Spleen (tissue), 11 donors: ENCODE results near the gene TAS2R46. TPM values are rescaled to one million over a fixed set of nuclear protein-coding genes. Genes with fewer than 3 reads are reported as not detected.
"Not testable (repeated sequence)": the region's sequence is repeated elsewhere in the genome, so short reads cannot be mapped to it uniquely, and the experiment has no call there.

ENCODE experiments used
- DNase-seq: peaks from one replicate; pipeline ENCODE4 v3.0.0-alpha.2; 2020
- H3K27ac ChIP-seq, 8 donors: fragments of 200-600 bp; sonication (generic) in 7 of 8; 1 replicate in 4 of 8; 2 replicates in 4 of 8; pipeline versions ENCODE4 v1.5.0 to v1.8.0; 2016 to 2021; ENCODE audit warnings: inconsistent platforms in 4 of 8, mild to moderate bottlenecking in 4 of 8, moderate library complexity in 1 of 8
- H3K27me3 ChIP-seq, 7 donors: fragments of 200-600 bp; sonication (generic) in 6 of 7; replicated peaks in 1 of 7; 1 replicate in 4 of 7; 2 replicates in 3 of 7; pipeline versions ENCODE4 v1.5.0 to v1.8.0; 2016 to 2021; ENCODE audit warnings: inconsistent platforms in 3 of 7, mild to moderate bottlenecking in 1 of 7
- H3K36me3 ChIP-seq, 6 donors: fragments of 200-600 bp; sonication (generic) in 5 of 6; 1 replicate in 4 of 6; 2 replicates in 2 of 6; pipeline versions ENCODE4 v1.5.0 to v1.8.0; 2016 to 2021; ENCODE audit warnings: inconsistent platforms in 2 of 6
- H3K4me1 ChIP-seq, 6 donors: fragments of 200-600 bp; sonication (generic) in 5 of 6; 1 replicate in 3 of 6; 2 replicates in 3 of 6; pipeline versions ENCODE4 v1.5.0 to v1.8.0; 2016 to 2021; ENCODE audit warnings: inconsistent platforms in 3 of 6
- H3K4me3 ChIP-seq, 8 donors: fragments of 200-600 bp; sonication (generic) in 7 of 8; 1 replicate in 4 of 8; 2 replicates in 4 of 8; pipeline versions ENCODE4 v1.5.0 to v1.8.0; 2016 to 2021; ENCODE audit warnings: inconsistent platforms in 4 of 8, mild to moderate bottlenecking in 4 of 8, moderate library complexity in 2 of 8
- H3K9me3 ChIP-seq, 8 donors: fragments of 200-600 bp; sonication (generic) in 7 of 8; 1 replicate in 4 of 8; 2 replicates in 4 of 8; pipeline versions ENCODE4 v1.5.0 to v1.8.0; 2016 to 2021; ENCODE audit warnings: inconsistent platforms in 4 of 8
- POLR2A ChIP-seq, 3 donors: fragments of 450-650 bp; IDR thresholded peaks; one replicate each; pipeline ENCODE4 v1.5.1; 2017; ENCODE audit warnings: antibody characterized with exemption in 3 of 3, mild to moderate bottlenecking in 1 of 3
- POLR2AphosphoS5 ChIP-seq, 3 donors: sonication (generic); formaldehyde crosslinking; IDR thresholded peaks; one replicate each; pipeline ENCODE4 v1.5.1; 2017; ENCODE audit warnings: antibody characterized with exemption in 3 of 3
- WGBS, 5 donors: extraction: QIAGEN DNeasy Blood & Tissue Kit in 3 of 5; methylation state at CpG; one replicate each; pipeline versions ENCODE4 v1.1.5 to v1.1.7; 2013 to 2018; 5-methylcytosine and 5-hydroxymethylcytosine counted together
- intact Hi-C: fragments of 100-400 bp; cut with DNase I; formaldehyde crosslinking; loops from one replicate; pipeline ENCODE4 v1.15.0; 2023; ENCODE audit warnings: low total_unique reads
- polyA plus RNA-seq, 3 donors: library from polyadenylated mRNA; stranded (reverse); fragments of 200-250 nt; gene quantifications; one replicate each; pipeline ENCODE4 v1.2.1, GENCODE V29; 2013
- total RNA-seq, 7 donors: library from RNA; depleted of rRNA in 3 of 7; stranded (reverse); fragments of >200 nt in 3 of 7; fragmentation: NEBNext Ultra II Directional in 4 of 7; extraction: Animal tissue kit (Norgen Biotek cat#: 25700) in 4 of 7; gene quantifications; one replicate each; pipeline versions ENCODE4 v1.1.0 to v1.2.1, GENCODE V29; 2016 to 2021
- TF ChIP-seq, protein P1 (sequence below), 11 experiments: fragments of 200-600 bp in 7 of 11; fragments of 450-650 bp in 4 of 11; sonication (generic) in 4 of 11; IDR thresholded peaks in 8 of 11; conservative IDR thresholded peaks in 3 of 11; 1 replicate in 7 of 11; 2 replicates in 4 of 11; pipeline versions ENCODE4 v1.4.0 to v1.8.0; 2016 to 2021; ENCODE audit warnings: antibody characterized with exemption in 11 of 11, inconsistent platforms in 4 of 11, mild to moderate bottlenecking in 1 of 11
- donor health status: healthy with polysubstance abuse.
- donor health status: DM: no; HTN: no; CAD: no; lungs with moderate emphysema.
- donor health status: DM: no; HTN: no; CAD: no.
- donor health status: Bipolar disorder and iron deficiency.
- donor health status: healthy.
- donor health status: DM: no; HTN: no; CAD: no.
- donor health status: DM: yes; HTN: yes; CAD: no.

The TAS2R46 gene
- total and polyA plus RNA-seq, 10 donors = 2.9 to 8.8 (median 4.9) TPM; not detected in 3

DNA sequence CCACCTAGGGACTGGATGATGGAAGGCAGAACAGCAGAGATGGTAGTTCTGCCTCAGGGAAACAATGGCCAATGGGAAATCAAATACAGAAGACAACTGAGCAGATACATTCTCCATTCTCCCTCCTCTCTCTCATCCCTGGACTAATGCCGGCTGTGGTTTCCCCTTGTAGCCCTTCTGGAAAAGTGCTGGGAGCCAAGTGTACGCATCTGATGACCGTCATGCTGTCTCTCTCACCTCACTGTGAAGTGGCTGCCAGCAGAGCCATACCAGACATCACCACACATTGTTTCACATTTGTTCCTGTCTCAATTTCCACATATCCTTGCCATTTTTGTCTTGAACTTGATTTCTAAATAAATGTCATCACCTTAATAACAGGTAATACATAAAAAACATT is 3.1 kb downstream of the TAS2R46 start:
- Histone ChIP-seq H3K36me3 (no peaks in the 10 kb centered on the region), H3K4me3 (no peak overlapping the region), H3K4me1 (no peaks in the 10 kb centered on the region), H3K27me3 (no peaks in the 10 kb centered on the region), H3K27ac (no peak overlapping the region), H3K9me3 (peaks cover 0 to 1% (median 0%) of the 10 kb centered on the region in 8 donors)
- DNase-seq = no peak
- intact Hi-C loops = no loop called here
- TF ChIP-seq POLR2A (IDR thresholded peaks at IDR 0.05) = no peak
- 94 to 100% (median 98%) methylated on average over 3 of the region's 3 CpGs for WGBS, 5 donors

GRCh38 chr12:11055306-11055705 is 6.8 kb downstream of the TAS2R46 start:
- Histone ChIP-seq H3K27ac (peak overlapping the region in 3 of 8 donors; percentile 11 to 19 (median 15)), H3K4me1 (no peaks in the 10 kb centered on the region), H3K4me3 (no peak overlapping the region), H3K36me3 (peaks cover 0 to 8% (median 0%) of the 10 kb centered on the region in 6 donors), H3K27me3 (no peaks in the 10 kb centered on the region), H3K9me3 (peaks cover 0 to 35% (median 25%) of the 10 kb centered on the region in 8 donors)
- 65 to 91% (median 76%) methylated on average over 2 of the region's 2 CpGs for WGBS, 5 donors
- no peak for DNase-seq
- TF ChIP-seq, protein P1, sequence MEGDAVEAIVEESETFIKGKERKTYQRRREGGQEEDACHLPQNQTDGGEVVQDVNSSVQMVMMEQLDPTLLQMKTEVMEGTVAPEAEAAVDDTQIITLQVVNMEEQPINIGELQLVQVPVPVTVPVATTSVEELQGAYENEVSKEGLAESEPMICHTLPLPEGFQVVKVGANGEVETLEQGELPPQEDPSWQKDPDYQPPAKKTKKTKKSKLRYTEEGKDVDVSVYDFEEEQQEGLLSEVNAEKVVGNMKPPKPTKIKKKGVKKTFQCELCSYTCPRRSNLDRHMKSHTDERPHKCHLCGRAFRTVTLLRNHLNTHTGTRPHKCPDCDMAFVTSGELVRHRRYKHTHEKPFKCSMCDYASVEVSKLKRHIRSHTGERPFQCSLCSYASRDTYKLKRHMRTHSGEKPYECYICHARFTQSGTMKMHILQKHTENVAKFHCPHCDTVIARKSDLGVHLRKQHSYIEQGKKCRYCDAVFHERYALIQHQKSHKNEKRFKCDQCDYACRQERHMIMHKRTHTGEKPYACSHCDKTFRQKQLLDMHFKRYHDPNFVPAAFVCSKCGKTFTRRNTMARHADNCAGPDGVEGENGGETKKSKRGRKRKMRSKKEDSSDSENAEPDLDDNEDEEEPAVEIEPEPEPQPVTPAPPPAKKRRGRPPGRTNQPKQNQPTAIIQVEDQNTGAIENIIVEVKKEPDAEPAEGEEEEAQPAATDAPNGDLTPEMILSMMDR (IDR thresholded peaks at IDR 0.05 in 8 of 11, conservative IDR thresholded peaks at IDR 0.05 in 3 of 11) = no peak
- TF ChIP-seq POLR2AphosphoS5 (IDR thresholded peaks at IDR 0.05) (no peak), POLR2A (IDR thresholded peaks at IDR 0.05) (no peak)
- intact Hi-C loops = no loop called here

DNA sequence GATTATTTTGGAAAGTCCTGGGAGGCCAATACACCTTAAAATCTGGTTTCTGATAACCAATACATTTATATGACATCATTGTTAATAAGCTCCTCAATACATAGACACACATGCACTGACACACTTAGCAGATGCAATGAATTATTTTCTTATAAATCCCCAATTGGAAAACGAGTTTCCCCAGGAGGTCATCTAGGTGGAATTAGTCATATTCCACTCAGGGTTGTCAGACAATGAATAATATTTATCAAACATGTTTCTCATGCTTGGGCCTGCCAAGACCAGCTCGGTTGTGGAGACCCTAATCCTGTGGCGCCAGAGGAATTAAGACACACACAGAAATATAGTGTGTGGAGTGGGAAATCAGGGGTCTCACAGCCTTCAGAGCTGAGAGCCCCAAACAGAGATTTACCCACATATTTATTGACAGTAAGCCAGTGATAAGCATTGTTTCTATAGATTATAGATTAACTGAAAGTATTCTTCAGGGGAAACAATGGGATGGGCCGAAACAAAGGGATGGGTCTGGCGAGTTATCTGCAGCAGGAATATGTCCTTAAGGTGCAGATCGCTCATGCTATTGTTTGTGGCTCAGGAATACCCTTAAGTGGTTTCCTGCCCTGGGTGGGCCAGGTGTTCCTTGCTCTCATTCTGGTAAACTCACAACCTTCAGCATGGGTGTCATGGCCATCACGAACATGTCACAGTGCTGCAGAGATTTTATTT is 12.1 kb downstream of the TAS2R46 start:
- H3K27ac ChIP-seq, H3K4me3 ChIP-seq, intact Hi-C loops, DNase-seq, H3K4me1 ChIP-seq, H3K27me3 ChIP-seq: not testable (repeated sequence)
- H3K36me3 ChIP-seq = peaks cover 0 to 40% (median 0%) of the 10 kb centered on the region in 6 donors
- 92 to 97% (median 94%) methylated on average over 7 of the region's 7 CpGs for WGBS, 5 donors
- H3K9me3 ChIP-seq = peaks cover 0 to 44% (median 33%) of the 10 kb centered on the region in 8 donors

GRCh38 chr12:11041366-11041765 is 20.7 kb downstream of the TAS2R46 start:
- DNase-seq, H3K4me3 ChIP-seq, intact Hi-C loops, H3K27me3 ChIP-seq, H3K9me3 ChIP-seq, H3K4me1 ChIP-seq, H3K27ac ChIP-seq: not testable (repeated sequence)
- WGBS, 5 donors = 70 to 98% (median 95%) methylated on average over 2 of the region's 2 CpGs
- peaks cover 0 to 44% (median 0%) of the 10 kb centered on the region in 6 donors for H3K36me3 ChIP-seq

DNA sequence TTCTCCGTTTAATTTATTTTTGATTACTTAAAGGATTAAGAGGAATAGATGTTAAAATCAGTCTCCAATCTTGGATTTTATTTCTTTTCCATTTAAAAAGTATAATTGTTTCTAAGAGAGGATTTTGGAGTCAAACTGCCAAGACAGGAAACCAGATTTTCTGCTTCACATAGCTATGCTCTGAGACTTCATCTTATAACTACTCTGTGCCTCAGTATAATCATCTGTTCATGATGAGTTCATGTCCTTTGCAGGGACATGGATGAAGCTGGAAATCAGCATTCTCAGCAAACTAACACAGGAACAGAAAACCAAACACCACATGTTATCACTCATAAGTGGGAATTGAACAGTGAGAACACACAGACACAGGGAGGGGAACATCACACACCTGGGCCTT is 21.9 kb downstream of the TAS2R46 start:
- TF ChIP-seq POLR2AphosphoS5 (IDR thresholded peaks at IDR 0.05) = no peak
- TF ChIP-seq, protein P1 (IDR thresholded peaks at IDR 0.05 in 8 of 11, conservative IDR thresholded peaks at IDR 0.05 in 3 of 11) = no peak
- no peak for TF ChIP-seq POLR2A (IDR thresholded peaks at IDR 0.05)
- no peaks in the 10 kb centered on the region for H3K27me3 ChIP-seq
- H3K36me3 ChIP-seq = peaks cover 0 to 39% (median 0%) of the 10 kb centered on the region in 6 donors
- no peaks in the 10 kb centered on the region for H3K9me3 ChIP-seq
- no peak for DNase-seq
- no peak overlapping the region for H3K27ac ChIP-seq
- H3K4me1 ChIP-seq = no peaks in the 10 kb centered on the region
- WGBS, 5 donors = 94 to 100% (median 98%) methylated on average over 1 of the region's 1 CpG
- H3K4me3 ChIP-seq = no peak overlapping the region
- intact Hi-C loops = no loop called here
